Sigmoid colon (tissue), 7 donors: ENCODE results near the gene HDGF. TPM values are rescaled to one million over a fixed set of nuclear protein-coding genes. Genes with fewer than 3 reads are reported as not detected.

Experiments used
- DNase-seq: peaks from one replicate; pipeline ENCODE4 v3.0.0-alpha.2; 2019
- H3K27ac ChIP-seq, 4 donors: fragments of 200-600 bp; sonication (generic); one replicate each; pipeline ENCODE4 v1.5.1; 2016 to 2019; ENCODE audit warnings: mild to moderate bottlenecking in 1 of 4
- H3K27me3 ChIP-seq, 3 donors: fragments of 200-600 bp; sonication (generic); one replicate each; pipeline ENCODE4 v1.5.1; 2019; ENCODE audit warnings: mild to moderate bottlenecking in 1 of 3
- H3K36me3 ChIP-seq, 4 donors: fragments of 200-600 bp; sonication (generic); one replicate each; pipeline ENCODE4 v1.5.1; 2016 to 2019
- H3K4me1 ChIP-seq, 4 donors: fragments of 200-600 bp; sonication (generic); one replicate each; pipeline ENCODE4 v1.5.1; 2017 to 2019
- H3K4me3 ChIP-seq, 4 donors: fragments of 200-600 bp; sonication (generic); one replicate each; pipeline ENCODE4 v1.5.1; 2017 to 2019; ENCODE audit warnings: mild to moderate bottlenecking in 2 of 4, moderate library complexity in 1 of 4
- H3K9me3 ChIP-seq, 4 donors: fragments of 200-600 bp in 3 of 4; sonication (generic) in 3 of 4; one replicate each; pipeline versions ENCODE4 v1.5.1 to v1.6.1; 2013 to 2019
- CTCF ChIP-seq, 4 experiments: fragments of 450-650 bp in 3 of 4; fragments of 200-600 bp in 1 of 4; IDR thresholded peaks; one replicate each; pipeline ENCODE4 v1.5.1; 2016 to 2019; ENCODE audit warnings: antibody characterized with exemption in 4 of 4, mild to moderate bottlenecking in 3 of 4, moderate library complexity in 2 of 4
- EP300 ChIP-seq, 4 donors: sonication (generic); formaldehyde crosslinking; IDR thresholded peaks; one replicate each; pipeline ENCODE4 v1.6.1; 2017; ENCODE audit warnings: antibody characterized with exemption in 4 of 4
- POLR2A ChIP-seq, 2 donors: fragments of 450-650 bp; IDR thresholded peaks; one replicate each; pipeline ENCODE4 v1.6.1; 2016; ENCODE audit warnings: antibody characterized with exemption in 2 of 2, mild to moderate bottlenecking in 2 of 2, moderate library complexity in 2 of 2
- POLR2AphosphoS5 ChIP-seq, 4 donors: sonication (generic); formaldehyde crosslinking; IDR thresholded peaks; one replicate each; pipeline ENCODE4 v1.6.1; 2017; ENCODE audit warnings: antibody characterized with exemption in 4 of 4
- WGBS, 2 donors: extraction: QIAGEN DNeasy Blood & Tissue Kit; methylation state at CpG; one replicate each; pipeline ENCODE4 v1.1.7; 2013; 5-methylcytosine and 5-hydroxymethylcytosine counted together
- intact Hi-C: fragments of 100-400 bp; cut with DNase I; formaldehyde crosslinking; loops from one replicate; pipeline ENCODE4 v1.15.1; 2023
- polyA plus RNA-seq, 3 donors: library from polyadenylated mRNA; stranded (reverse); fragments of 200-250 nt; gene quantifications; one replicate each; pipeline ENCODE4 v1.2.3, GENCODE V29; 2013
- total RNA-seq, 4 donors: library from RNA; depleted of rRNA; stranded (reverse); fragments of >200 nt; gene quantifications; one replicate each; pipeline ENCODE4 v1.1.0, GENCODE V29; 2016
- donor health status: healthy with polysubstance abuse.
- donor health status: Bipolar disorder and iron deficiency.
- donor health status: healthy.

HDGF gene
- total and polyA plus RNA-seq, 7 donors = 108 to 297 (median 128) TPM

- WGBS, 2 donors = 95% methylated on average over 20 of the region's 20 CpGs
- Histone ChIP-seq H3K27me3 (no peaks in the 10 kb centered on the region), H3K27ac (no peak overlapping the region), H3K36me3 (peaks cover 0 to 66% (median 13%) of the 10 kb centered on the region in 4 donors), H3K4me3 (no peak overlapping the region), H3K4me1 (peaks cover 0 to 10% (median 9%) of the 10 kb centered on the region in 4 donors), H3K9me3 (no peaks in the 10 kb centered on the region)
- intact Hi-C loops = no loop called here
- no peak for DNase-seq
- TF ChIP-seq CTCF (IDR thresholded peaks at IDR 0.05) (no peak), POLR2A (IDR thresholded peaks at IDR 0.05) (no peak), POLR2AphosphoS5 (IDR thresholded peaks at IDR 0.05) (no peak), EP300 (IDR thresholded peaks at IDR 0.05) (no peak)
These were observed 17.4 kb downstream of the HDGF start for GRCh38 chr1:156733989-156734584.

- Histone ChIP-seq H3K36me3 (peaks cover 7 to 41% (median 8%) of the 10 kb centered on the region in 4 donors), H3K4me1 (peaks cover 0 to 48% (median 46%) of the 10 kb centered on the region in 4 donors), H3K27ac (peak within 1 kb of the TSS; percentile 93 to 99 (median 96)), H3K27me3 (no peaks in the 10 kb centered on the region), H3K4me3 (peak within 1 kb of the TSS; percentile 62 to 90 (median 72)), H3K9me3 (no peaks in the 10 kb centered on the region)
- 1 to 2% methylated on average over 57 of the region's 57 CpGs for WGBS, 2 donors
- DNase-seq = peak; percentile 100
- intact Hi-C loops = loop anchor here (1.0 to 10.0 kb wide), 3 partner anchors 12 to 136 kb away; partner anchors contain the start of genes MRPL24, NTRK1 and PRCC
- TF ChIP-seq EP300 (IDR thresholded peaks at IDR 0.05) (peak in 2 of 4 donors; percentile 36 to 69), POLR2A (IDR thresholded peaks at IDR 0.05) (peak; percentile 17 to 47), POLR2AphosphoS5 (IDR thresholded peaks at IDR 0.05) (peak; percentile 73 to 92 (median 76)), CTCF (IDR thresholded peaks at IDR 0.05) (no peak)
These were observed 22.6 kb downstream of the HDGF start, which contains the start of gene ISG20L2 for GRCh38 chr1:156728599-156729462. Gene ISG20L2 (minus strand): TSS chr1:156728766. CDS start chr1:156727652, 1,114 bp downstream.

- intact Hi-C loops = loop anchor here (2.0 to 10.0 kb wide), 3 partner anchors 21 to 137 kb away; partner anchors contain the start of genes NTRK1 and PRCC
- 0 to 1% methylated on average over 46 of the region's 46 CpGs for WGBS, 2 donors
- Histone ChIP-seq H3K4me3 (peak within 1 kb of the TSS; percentile 62 to 90 (median 72)), H3K9me3 (no peaks in the 10 kb centered on the region), H3K27ac (peak within 1 kb of the TSS; percentile 93 to 99 (median 96)), H3K4me1 (peaks cover 0 to 48% (median 46%) of the 10 kb centered on the region in 4 donors), H3K27me3 (no peaks in the 10 kb centered on the region), H3K36me3 (peaks cover 15 to 41% (median 16%) of the 10 kb centered on the region in 4 donors)
- peak; percentile 91 for DNase-seq
- TF ChIP-seq POLR2A (IDR thresholded peaks at IDR 0.05) (no peak), POLR2AphosphoS5 (IDR thresholded peaks at IDR 0.05) (peak in 3 of 4 donors; percentile 45 to 84 (median 80))
These were observed 23.4 kb downstream of the HDGF start, which contains the start of gene METTL25B for GRCh38 chr1:156727926-156728598. Gene METTL25B (plus strand): TSS chr1:156728469. CDS start chr1:156729105, 636 bp downstream.

GRCh38 chr1:156727492-156727891 is 24.0 kb downstream of the HDGF start:
- Histone ChIP-seq H3K9me3 (no peaks in the 10 kb centered on the region), H3K27ac (peak overlapping the region; percentile 93 to 99 (median 96)), H3K36me3 (peaks cover 11 to 41% (median 22%) of the 10 kb centered on the region in 4 donors), H3K4me1 (peaks cover 0 to 48% (median 46%) of the 10 kb centered on the region in 4 donors), H3K4me3 (peak overlapping the region; percentile 62 to 90 (median 72)), H3K27me3 (no peaks in the 10 kb centered on the region)
- TF ChIP-seq POLR2AphosphoS5 (IDR thresholded peaks at IDR 0.05) (no peak), CTCF (IDR thresholded peaks at IDR 0.05) (no peak), EP300 (IDR thresholded peaks at IDR 0.05) (no peak), POLR2A (IDR thresholded peaks at IDR 0.05) (no peak)
- DNase-seq = no peak
- intact Hi-C loops = loop anchor here (2.0 to 10.0 kb wide), 3 partner anchors 21 to 137 kb away; partner anchors contain the start of genes NTRK1 and PRCC
- WGBS, 2 donors = 46 to 47% methylated on average over 7 of the region's 7 CpGs
